HepG2 (cell line): ENCODE data around the gene PHF23. TPM values are rescaled to one million over a fixed set of nuclear protein-coding genes. Genes with fewer than 3 reads are reported as not detected.
A peak's percentile ranks its signal among the peaks of the same experiment; 100 is the strongest.

Experiments used
- ARID5B ChIP-seq: IDR thresholded peaks from 2 replicates; pipeline ENCODE4 v1.4.0; 2020; ENCODE audit warnings: mild to moderate bottlenecking, missing genetic modification reagents
- ETS1 ChIP-seq: sonication (generic); formaldehyde crosslinking; IDR thresholded peaks from 2 replicates; pipeline ENCODE4 v1.4.0; 2020; ENCODE audit warnings: missing genetic modification reagents
- FLYWCH1 ChIP-seq: sonication (generic); formaldehyde crosslinking; IDR thresholded peaks from 2 replicates; pipeline ENCODE4 v1.8.1; 2023; ENCODE audit warnings: mild to moderate bottlenecking, missing genetic modification reagents
- GATAD1 ChIP-seq: IDR thresholded peaks from 2 replicates; pipeline ENCODE4 v1.6.1; 2016; ENCODE audit warnings: missing genetic modification reagents, missing compliant biosample characterization
- HNRNPLL ChIP-seq: fragments of 200-400 bp; formaldehyde crosslinking; IDR thresholded peaks from 2 replicates; pipeline ENCODE4 v1.6.1; 2017; ENCODE audit warnings: mild to moderate bottlenecking, low read depth, low read length; ENCODE audit not compliant: poor library complexity, severe bottlenecking
- MZF1 ChIP-seq: sonication (generic); formaldehyde crosslinking; IDR thresholded peaks from 2 replicates; pipeline ENCODE4 v1.8.1; 2023; ENCODE audit warnings: mild to moderate bottlenecking, missing genetic modification reagents, borderline replicate concordance
- PITX1 ChIP-seq: sonication (generic); formaldehyde crosslinking; IDR thresholded peaks from 2 replicates; pipeline ENCODE4 v1.5.1; 2020; ENCODE audit warnings: mild to moderate bottlenecking, missing genetic modification reagents
- THAP9 ChIP-seq: sonication (generic); formaldehyde crosslinking; IDR thresholded peaks from 2 replicates; pipeline ENCODE4; 2020; ENCODE audit warnings: missing genetic modification reagents, mild to moderate bottlenecking, borderline replicate concordance
- ZBTB20 ChIP-seq: sonication (generic); formaldehyde crosslinking; IDR thresholded peaks from 2 replicates; pipeline ENCODE4 v1.8.1; 2023; ENCODE audit warnings: missing genetic modification reagents, low read depth, mild to moderate bottlenecking, borderline replicate concordance
- ZNF18 ChIP-seq: sonication (generic); formaldehyde crosslinking; IDR thresholded peaks from 2 replicates; pipeline ENCODE4 v1.8.0; 2022; ENCODE audit warnings: mild to moderate bottlenecking, missing genetic modification reagents; ENCODE audit not compliant: insufficient replicate concordance
- polyA plus RNA-seq, 8 experiments: library from polyadenylated mRNA; depleted of rRNA in 3 of 8; stranded (reverse) in 7 of 8; unstranded in 1 of 8; fragments of >200 nt; fragmentation: Illumina TruSeq in 4 of 8; extraction: Trizol in 4 of 8; gene quantifications; 2 replicates each; pipeline versions ENCODE4 v1.2.1 to v1.2.3, GENCODE V29; 2011 to 2016; ENCODE audit warnings: low read depth in 4 of 8, missing spikeins in 1 of 8, mixed read lengths in 1 of 8; ENCODE audit not compliant: insufficient read depth in 1 of 8
- total RNA-seq, 5 experiments: library from RNA; depleted of rRNA; stranded (reverse); fragments of >200 nt; fragmentation: Illumina TruSeq; extraction: Trizol; gene quantifications; 2 replicates each; pipeline ENCODE4 v1.2.3, GENCODE V29; 2016; ENCODE audit warnings: low read depth in 1 of 5
- TF ChIP-seq, protein P1 (sequence below): sonication (generic); formaldehyde crosslinking; conservative IDR thresholded peaks from 2 replicates; pipeline ENCODE4 v1.8.1; 2023; ENCODE audit warnings: missing genetic modification reagents
- TF ChIP-seq, protein P2 (sequence below): sonication (generic); formaldehyde crosslinking; conservative IDR thresholded peaks from 2 replicates; pipeline ENCODE4 v1.4.0; 2020; ENCODE audit warnings: missing genetic modification reagents
- TF ChIP-seq, protein P3 (sequence below): sonication (generic); formaldehyde crosslinking; IDR thresholded peaks from 2 replicates; pipeline ENCODE4 v1.5.1; 2020; ENCODE audit warnings: mild to moderate bottlenecking, moderate library complexity, missing genetic modification reagents

Gene PHF23
- total and polyA plus RNA-seq, 2 of the 13 experiments (the other 11 are each of a cell fraction or from before 2014, with no cell fraction given), result 27.6 to 33.2 TPM

- TF ChIP-seq, protein P1, sequence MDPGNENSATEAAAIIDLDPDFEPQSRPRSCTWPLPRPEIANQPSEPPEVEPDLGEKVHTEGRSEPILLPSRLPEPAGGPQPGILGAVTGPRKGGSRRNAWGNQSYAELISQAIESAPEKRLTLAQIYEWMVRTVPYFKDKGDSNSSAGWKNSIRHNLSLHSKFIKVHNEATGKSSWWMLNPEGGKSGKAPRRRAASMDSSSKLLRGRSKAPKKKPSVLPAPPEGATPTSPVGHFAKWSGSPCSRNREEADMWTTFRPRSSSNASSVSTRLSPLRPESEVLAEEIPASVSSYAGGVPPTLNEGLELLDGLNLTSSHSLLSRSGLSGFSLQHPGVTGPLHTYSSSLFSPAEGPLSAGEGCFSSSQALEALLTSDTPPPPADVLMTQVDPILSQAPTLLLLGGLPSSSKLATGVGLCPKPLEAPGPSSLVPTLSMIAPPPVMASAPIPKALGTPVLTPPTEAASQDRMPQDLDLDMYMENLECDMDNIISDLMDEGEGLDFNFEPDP (CRISPR knock-in tag), result no peak
- peak; percentile 81; the same call in 1 of the 2 replicates for TF ChIP-seq MZF1 (CRISPR knock-in tag)
- 0 out of 2 replicates have a peak, but pooled peaks have one; percentile 3 for TF ChIP-seq ARID5B (CRISPR knock-in tag)
- peak; percentile 69 for TF ChIP-seq ZNF18 (CRISPR knock-in tag)
- TF ChIP-seq ZBTB20 (CRISPR knock-in tag), result peak; percentile 76; the same call in 1 of the 2 replicates
- peak; percentile 86; the same call in 1 of the 2 replicates for TF ChIP-seq PITX1 (CRISPR knock-in tag)
- TF ChIP-seq ETS1 (CRISPR knock-in tag), result peak; percentile 45; the same call in 1 of the 2 replicates
- TF ChIP-seq HNRNPLL, result no peak
- TF ChIP-seq, protein P2, sequence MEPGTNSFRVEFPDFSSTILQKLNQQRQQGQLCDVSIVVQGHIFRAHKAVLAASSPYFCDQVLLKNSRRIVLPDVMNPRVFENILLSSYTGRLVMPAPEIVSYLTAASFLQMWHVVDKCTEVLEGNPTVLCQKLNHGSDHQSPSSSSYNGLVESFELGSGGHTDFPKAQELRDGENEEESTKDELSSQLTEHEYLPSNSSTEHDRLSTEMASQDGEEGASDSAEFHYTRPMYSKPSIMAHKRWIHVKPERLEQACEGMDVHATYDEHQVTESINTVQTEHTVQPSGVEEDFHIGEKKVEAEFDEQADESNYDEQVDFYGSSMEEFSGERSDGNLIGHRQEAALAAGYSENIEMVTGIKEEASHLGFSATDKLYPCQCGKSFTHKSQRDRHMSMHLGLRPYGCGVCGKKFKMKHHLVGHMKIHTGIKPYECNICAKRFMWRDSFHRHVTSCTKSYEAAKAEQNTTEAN (CRISPR knock-in tag), result peak; percentile 57
- no peak for TF ChIP-seq THAP9 (CRISPR knock-in tag)
- TF ChIP-seq GATAD1 (CRISPR knock-in tag), result no peak
- TF ChIP-seq, protein P3, sequence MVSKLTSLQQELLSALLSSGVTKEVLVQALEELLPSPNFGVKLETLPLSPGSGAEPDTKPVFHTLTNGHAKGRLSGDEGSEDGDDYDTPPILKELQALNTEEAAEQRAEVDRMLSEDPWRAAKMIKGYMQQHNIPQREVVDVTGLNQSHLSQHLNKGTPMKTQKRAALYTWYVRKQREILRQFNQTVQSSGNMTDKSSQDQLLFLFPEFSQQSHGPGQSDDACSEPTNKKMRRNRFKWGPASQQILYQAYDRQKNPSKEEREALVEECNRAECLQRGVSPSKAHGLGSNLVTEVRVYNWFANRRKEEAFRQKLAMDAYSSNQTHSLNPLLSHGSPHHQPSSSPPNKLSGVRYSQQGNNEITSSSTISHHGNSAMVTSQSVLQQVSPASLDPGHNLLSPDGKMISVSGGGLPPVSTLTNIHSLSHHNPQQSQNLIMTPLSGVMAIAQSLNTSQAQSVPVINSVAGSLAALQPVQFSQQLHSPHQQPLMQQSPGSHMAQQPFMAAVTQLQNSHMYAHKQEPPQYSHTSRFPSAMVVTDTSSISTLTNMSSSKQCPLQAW (CRISPR knock-in tag), result 0 out of 2 replicates have a peak, but pooled peaks have one; percentile 15
- peak; percentile 30; the same call in 1 of the 2 replicates for TF ChIP-seq FLYWCH1 (CRISPR knock-in tag)
Measured at GRCh38 chr17:7219229-7219811, 19.9 kb downstream of the PHF23 start (continued).
